ENCODE measurements around the gene DOCK9. TPM values are rescaled to one million over a fixed set of nuclear protein-coding genes. Genes with fewer than 3 reads are reported as not detected.

The DOCK9 gene
- polyA plus RNA-seq, 3 donors from 2014 or later, result 2.1 to 6.3 (median 4.1) TPM

DNA sequence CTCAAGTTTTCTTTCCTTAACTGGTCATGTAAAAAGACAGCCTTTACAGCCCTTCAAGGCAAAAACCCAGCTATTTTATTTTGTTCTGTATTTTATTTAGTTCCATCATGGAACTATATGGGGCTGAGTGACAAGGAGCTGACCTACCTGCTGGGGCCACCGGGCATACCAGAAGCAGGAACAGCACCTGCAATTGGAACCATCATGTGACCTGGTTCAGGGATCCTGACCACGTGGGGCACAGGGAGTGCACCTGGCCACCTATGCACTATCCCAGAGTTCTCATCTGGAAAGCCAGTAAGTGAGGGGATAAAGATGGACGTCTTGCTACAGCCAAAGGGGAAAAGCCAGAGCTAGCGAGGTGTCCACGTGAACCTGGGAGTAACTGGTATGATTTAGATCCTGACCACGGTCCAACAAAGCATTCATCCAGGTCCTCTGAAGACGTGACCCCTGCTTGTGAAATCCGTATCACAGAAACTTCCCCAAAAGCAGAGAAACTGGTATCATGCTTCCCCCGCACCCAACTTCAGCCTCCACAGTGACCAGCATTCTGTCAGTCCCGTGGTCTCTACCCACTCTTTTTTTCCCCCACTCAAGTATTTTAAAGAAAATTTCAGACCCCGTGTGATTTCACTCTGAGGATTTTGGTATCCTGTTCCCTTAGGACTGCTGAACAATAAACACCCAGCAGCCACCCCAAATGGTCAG lies 184.9 kb downstream of the DOCK9 start:
- peaks cover 3 to 9% (median 4%) of the 10 kb centered on the region in 3 donors for H3K27me3 Mint-ChIP-seq (ENCODE audit: low read depth in 3 of 3)
- no peaks in the 10 kb centered on the region for H3K9me3 Mint-ChIP-seq
- no peak overlapping the region for H3K4me3 Mint-ChIP-seq
- no peak for DNase-seq
- peaks cover 29 to 59% (median 29%) of the 10 kb centered on the region in 3 donors for H3K36me3 Mint-ChIP-seq
- H3K4me1 Mint-ChIP-seq, result no peaks in the 10 kb centered on the region
- no peak overlapping the region for H3K27ac Mint-ChIP-seq

DNA sequence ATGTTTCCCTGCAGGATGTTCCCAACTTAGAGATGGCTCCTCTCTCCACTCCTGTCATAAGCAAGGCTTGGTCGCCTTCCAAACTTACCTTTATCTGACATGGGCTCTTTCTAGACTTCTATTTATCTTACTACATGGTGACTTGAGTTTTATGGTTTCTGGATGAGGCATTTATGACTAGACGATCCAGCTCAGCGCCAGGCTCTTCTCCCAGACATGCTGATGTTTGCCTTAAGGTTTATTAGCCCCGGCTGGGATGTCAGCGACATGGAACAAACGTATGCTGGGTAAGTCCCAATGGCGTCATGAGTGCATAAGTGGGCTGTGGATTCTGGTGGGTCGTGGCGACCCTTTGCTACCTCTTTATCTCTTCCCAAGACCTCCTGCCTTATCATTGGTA lies 185.5 kb downstream of the DOCK9 start:
- Mint-ChIP-seq H3K27me3 (ENCODE audit: low read depth in 3 of 3) (peaks cover 3 to 16% (median 4%) of the 10 kb centered on the region in 3 donors), H3K36me3 (peaks cover 23 to 52% (median 29%) of the 10 kb centered on the region in 3 donors), H3K4me1 (no peaks in the 10 kb centered on the region), H3K27ac (no peak overlapping the region), H3K4me3 (no peak overlapping the region), H3K9me3 (no peaks in the 10 kb centered on the region)
- DNase-seq, result no peak

DNA sequence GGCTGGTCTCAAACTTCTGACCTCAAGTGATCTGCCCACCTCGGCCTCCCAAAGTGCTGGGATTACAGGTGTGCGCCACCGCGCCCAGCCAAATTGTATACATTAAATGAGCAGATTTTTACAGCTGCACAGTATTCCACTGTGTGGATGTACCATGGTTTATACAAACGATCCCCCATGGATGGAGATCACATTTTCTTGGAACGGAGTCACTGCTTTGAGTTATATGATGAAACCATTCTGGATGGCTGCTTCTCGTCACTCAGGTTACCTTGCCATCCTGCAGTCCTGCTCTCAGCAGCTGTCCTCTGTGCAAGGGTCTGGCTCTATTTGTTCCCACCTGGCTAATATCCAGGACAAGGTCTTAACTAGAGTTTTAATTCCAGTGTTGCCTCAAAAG lies 186.3 kb downstream of the DOCK9 start:
- H3K27me3 Mint-ChIP-seq (ENCODE audit: low read depth in 3 of 3), result peaks cover 3 to 16% (median 9%) of the 10 kb centered on the region in 3 donors
- no peak overlapping the region for H3K4me3 Mint-ChIP-seq
- H3K9me3 Mint-ChIP-seq, result no peaks in the 10 kb centered on the region
- no peak overlapping the region for H3K27ac Mint-ChIP-seq
- H3K4me1 Mint-ChIP-seq, result no peaks in the 10 kb centered on the region
- DNase-seq, result no peak
- peaks cover 23 to 45% (median 28%) of the 10 kb centered on the region in 3 donors for H3K36me3 Mint-ChIP-seq

DNA sequence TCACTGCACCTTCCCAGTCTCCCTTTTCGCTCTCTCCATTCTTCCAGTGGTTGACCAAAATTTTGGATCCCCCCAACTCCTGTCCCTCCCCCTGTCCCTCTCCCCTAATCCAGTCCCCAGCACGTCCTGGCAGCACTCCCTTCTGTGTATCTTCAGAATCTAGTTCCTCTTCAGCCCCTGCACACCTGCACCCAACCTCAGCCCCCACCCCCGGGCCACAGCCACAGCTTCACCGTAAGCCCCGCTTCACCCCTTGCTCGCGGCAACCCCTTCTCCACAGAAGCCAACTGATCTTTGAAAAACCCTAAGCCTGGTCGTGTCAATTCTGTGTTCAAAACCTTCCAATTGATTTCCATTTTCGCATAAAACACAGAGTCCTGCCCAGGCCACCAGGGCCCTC lies 189.9 kb downstream of the DOCK9 start:
- Mint-ChIP-seq H3K36me3 (peaks cover 6 to 13% (median 6%) of the 10 kb centered on the region in 3 donors), H3K4me1 (no peaks in the 10 kb centered on the region), H3K27ac (no peak overlapping the region), H3K27me3 (ENCODE audit: low read depth in 3 of 3) (peaks cover 2 to 16% (median 9%) of the 10 kb centered on the region in 3 donors), H3K4me3 (no peak overlapping the region), H3K9me3 (no peaks in the 10 kb centered on the region)
- DNase-seq, result no peak

DNA sequence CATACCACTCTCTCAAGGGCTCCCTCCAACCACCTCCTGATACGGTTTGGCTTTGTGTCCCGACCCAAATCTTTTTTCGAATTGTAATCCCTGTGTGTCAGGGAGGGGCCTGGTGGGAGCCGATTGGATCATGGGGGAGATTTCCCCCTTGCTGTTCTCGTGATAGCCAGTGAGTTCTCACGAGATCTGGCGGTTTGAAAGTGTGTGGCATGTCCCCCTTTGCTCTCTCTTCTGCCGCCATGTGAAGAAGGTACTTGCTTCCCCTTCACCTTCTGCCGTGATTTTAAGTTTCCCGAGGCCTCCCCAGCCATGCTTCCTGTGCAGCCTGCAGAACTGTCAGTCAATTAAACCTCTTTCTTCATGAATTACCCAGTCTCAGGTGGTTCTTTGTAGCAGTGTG lies 190.7 kb downstream of the DOCK9 start:
- Mint-ChIP-seq H3K27ac (no peak overlapping the region), H3K9me3 (no peaks in the 10 kb centered on the region), H3K4me3 (no peak overlapping the region), H3K36me3 (peaks cover 0 to 6% (median 5%) of the 10 kb centered on the region in 3 donors), H3K27me3 (ENCODE audit: low read depth in 3 of 3) (peaks cover 2 to 16% (median 9%) of the 10 kb centered on the region in 3 donors), H3K4me1 (no peaks in the 10 kb centered on the region)
- no peak for DNase-seq

DNA sequence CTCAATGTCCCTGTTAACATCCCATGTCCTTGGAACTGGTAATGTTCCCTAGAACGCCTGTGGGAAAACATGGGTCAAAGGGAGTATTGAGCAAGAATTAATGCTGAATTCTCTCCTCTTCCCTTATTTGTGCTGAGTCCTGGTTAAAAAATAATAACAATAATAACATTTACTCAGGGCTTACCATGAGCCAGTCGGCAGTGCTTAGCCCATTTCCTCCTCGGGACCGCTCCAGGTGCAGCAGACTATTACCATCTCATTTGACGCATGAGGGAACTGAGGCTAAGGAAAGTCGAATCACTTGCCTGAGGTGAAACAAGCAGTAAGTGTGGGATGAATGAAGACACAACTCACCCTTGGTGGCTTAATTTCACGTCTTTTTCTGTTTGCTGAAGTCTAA lies 191.8 kb downstream of the DOCK9 start:
- Mint-ChIP-seq H3K4me1 (no peaks in the 10 kb centered on the region), H3K36me3 (no peaks in the 10 kb centered on the region), H3K27me3 (ENCODE audit: low read depth in 3 of 3) (peaks cover 3 to 16% (median 11%) of the 10 kb centered on the region in 3 donors), H3K27ac (no peak overlapping the region), H3K9me3 (no peaks in the 10 kb centered on the region), H3K4me3 (no peak overlapping the region)
- DNase-seq, result no peak

DNA sequence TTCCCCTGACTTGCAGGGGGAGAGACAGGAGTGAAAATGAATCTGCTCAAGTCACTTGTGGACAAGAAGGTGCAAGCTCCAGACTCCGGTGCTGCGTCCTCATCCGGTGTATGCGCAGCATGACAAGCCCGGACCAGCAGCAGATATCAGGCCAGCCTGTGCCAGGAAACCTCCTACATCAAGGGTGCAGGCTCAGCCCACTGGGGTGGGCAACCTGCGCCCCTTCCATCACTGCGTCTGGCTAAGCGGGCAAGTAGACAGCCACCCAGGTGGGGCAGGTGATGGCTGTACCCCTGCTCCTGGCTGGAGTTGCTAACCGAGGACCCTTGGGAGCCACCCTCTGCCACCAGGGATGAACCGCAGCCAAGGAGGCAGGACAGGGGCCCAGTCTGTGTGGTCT lies 192.5 kb downstream of the DOCK9 start:
- H3K27ac Mint-ChIP-seq, result no peak overlapping the region
- no peaks in the 10 kb centered on the region for H3K36me3 Mint-ChIP-seq
- H3K4me1 Mint-ChIP-seq, result no peaks in the 10 kb centered on the region
- H3K27me3 Mint-ChIP-seq (ENCODE audit: low read depth in 3 of 3), result peaks cover 3 to 16% (median 11%) of the 10 kb centered on the region in 3 donors
- DNase-seq, result no peak
- no peak overlapping the region for H3K4me3 Mint-ChIP-seq
- no peaks in the 10 kb centered on the region for H3K9me3 Mint-ChIP-seq

DNA sequence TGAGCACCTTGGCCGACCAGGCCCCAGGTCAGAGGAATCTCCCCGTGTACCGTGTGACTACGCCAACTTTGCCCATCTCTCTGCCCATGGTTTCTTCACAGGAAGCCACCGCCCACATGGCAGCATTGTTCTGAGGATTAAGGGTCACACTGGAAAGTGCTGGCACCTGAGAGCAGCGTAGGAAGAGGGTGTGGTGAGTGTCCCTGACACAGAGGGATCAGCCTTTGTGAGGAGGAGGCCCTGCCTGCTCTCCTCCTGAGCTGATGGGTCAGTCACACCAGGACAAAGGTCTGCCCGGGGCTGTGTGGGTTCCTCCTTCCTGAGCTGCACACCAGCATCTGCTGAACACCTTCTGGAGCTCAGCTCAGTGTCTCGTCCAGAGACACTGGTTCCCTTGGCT lies 193.2 kb downstream of the DOCK9 start:
- Mint-ChIP-seq H3K27me3 (ENCODE audit: low read depth in 3 of 3) (peaks cover 3 to 16% (median 11%) of the 10 kb centered on the region in 3 donors), H3K36me3 (no peaks in the 10 kb centered on the region), H3K4me3 (no peak overlapping the region), H3K9me3 (no peaks in the 10 kb centered on the region), H3K4me1 (no peaks in the 10 kb centered on the region), H3K27ac (no peak overlapping the region)
- no peak for DNase-seq

DNA sequence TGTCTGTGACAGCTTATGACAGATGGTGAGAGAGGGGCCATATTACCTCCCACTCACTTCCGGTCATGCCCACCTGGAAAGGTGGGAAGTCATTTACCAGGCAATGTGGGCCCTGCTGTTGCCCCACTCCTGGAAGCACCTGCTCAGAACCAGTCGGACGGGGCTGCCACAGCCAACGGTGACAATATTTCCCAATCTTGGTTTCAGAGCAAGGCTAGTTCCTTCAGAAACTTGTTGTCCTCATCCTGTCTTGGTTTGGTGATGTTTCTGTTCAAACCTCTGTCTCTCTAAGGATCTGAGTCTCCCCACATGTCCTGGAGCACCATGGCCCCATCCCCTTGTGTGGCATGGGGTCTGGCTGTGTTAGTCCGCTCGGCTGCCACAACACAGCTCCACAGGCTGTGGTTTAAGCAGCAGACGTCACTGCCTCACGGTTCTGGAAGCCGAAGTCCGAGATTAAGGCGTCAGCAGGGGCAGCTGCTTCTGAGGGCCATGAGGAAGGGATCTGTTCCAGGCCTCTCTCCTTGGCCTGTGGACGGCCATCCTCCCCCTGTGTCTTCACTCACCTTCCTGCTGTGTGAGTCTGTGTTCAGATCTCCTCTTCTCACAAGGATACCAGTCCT lies 193.9 kb downstream of the DOCK9 start:
- Mint-ChIP-seq H3K9me3 (no peaks in the 10 kb centered on the region), H3K36me3 (no peaks in the 10 kb centered on the region), H3K27me3 (ENCODE audit: low read depth in 3 of 3) (peaks cover 3 to 17% (median 10%) of the 10 kb centered on the region in 3 donors)

DNA sequence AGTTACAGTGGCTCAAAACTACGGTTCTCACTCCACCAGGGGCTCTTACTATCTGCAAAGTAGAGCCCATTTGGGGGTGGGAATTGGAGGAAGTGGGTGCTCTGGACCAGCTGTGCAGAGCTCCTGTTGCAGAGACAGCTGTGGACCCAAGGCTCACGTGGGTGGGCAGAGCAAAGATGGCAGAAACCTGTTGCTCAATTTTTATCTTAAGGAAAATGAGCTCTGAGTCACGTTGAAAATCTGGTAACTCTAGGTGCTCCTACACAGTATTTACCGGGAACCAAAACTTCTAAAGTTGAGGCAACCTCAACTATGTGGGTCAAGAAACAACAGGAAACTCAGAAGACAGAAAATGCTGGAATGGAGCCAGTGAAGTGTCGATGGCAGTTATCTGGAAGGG lies 195.2 kb downstream of the DOCK9 start:
- Mint-ChIP-seq H3K4me1 (no peaks in the 10 kb centered on the region), H3K27me3 (ENCODE audit: low read depth in 3 of 3) (peaks cover 5 to 13% (median 7%) of the 10 kb centered on the region in 3 donors), H3K4me3 (no peak overlapping the region), H3K36me3 (no peaks in the 10 kb centered on the region), H3K27ac (no peak overlapping the region), H3K9me3 (no peaks in the 10 kb centered on the region)
- no peak for DNase-seq

More for the DNA sequence above, 193.9 kb downstream of the DOCK9 start:
- no peak for DNase-seq
- Mint-ChIP-seq H3K4me3 (no peak overlapping the region), H3K27ac (no peak overlapping the region), H3K4me1 (no peaks in the 10 kb centered on the region)

DNA sequence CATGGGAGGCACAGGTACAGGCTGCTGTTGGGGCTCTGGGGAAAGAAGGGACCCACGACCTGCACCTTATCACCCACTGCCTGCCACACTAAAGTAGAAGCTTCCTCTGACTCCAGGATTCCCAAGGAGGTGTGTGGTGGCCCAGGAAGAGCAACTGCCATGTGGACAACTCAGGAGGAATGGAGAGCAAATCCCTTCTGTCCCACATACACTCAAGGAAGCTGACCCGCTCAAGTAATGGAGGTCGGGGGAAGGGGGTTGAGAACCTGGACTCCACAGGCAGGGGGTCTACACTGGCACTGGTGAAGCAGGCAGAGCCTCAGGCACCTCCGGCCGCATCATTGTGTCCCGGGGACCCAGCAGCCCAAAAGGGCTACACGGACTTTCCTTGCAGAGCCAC lies 196.0 kb downstream of the DOCK9 start:
- Mint-ChIP-seq H3K4me3 (no peak overlapping the region), H3K27ac (no peak overlapping the region), H3K9me3 (no peaks in the 10 kb centered on the region), H3K36me3 (no peaks in the 10 kb centered on the region), H3K4me1 (no peaks in the 10 kb centered on the region), H3K27me3 (ENCODE audit: low read depth in 3 of 3) (peaks cover 3 to 9% (median 5%) of the 10 kb centered on the region in 3 donors)
- no peak for DNase-seq

DNA sequence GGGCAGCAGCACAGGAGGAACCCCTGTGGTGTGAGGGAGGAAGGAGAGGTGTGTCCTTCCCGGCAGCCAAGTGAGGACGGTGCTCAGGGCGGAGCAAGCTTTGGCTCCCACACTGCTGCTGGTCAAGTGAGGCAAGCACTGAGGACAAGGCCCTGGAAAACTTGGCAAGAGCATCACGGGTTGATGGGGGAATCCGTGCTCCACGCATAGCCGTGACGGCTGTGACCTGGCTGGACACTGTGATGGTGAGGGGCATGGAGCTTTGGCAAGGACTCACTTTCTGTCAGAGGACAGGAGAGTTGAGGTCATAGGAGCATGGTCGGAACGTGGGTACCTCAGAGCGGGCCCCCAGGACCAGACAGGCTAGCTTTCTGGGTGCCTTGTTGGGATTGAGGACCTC lies 196.4 kb downstream of the DOCK9 start:
- Mint-ChIP-seq H3K27me3 (ENCODE audit: low read depth in 3 of 3) (peaks cover 2 to 9% (median 5%) of the 10 kb centered on the region in 3 donors), H3K4me3 (no peak overlapping the region), H3K4me1 (no peaks in the 10 kb centered on the region), H3K9me3 (no peaks in the 10 kb centered on the region), H3K27ac (no peak overlapping the region), H3K36me3 (no peaks in the 10 kb centered on the region)
- no peak for DNase-seq

DNA sequence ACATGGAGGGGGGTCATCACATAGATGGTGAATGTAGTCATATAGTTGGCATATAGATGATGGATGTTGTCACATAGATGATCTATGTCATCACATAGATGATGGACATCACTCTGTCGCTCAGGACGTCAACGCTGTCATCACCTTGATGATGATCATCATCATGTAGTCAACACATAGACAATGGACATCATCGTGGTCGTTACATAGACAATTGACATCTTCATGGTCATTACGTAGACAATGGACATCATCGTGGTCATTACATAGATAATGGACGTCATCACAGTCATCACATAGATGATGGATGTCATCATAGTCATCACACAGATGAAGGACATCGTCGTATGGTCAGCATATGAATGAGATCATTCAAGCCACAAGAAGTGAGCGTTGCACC lies 196.8 kb downstream of the DOCK9 start:
- H3K27me3 Mint-ChIP-seq (ENCODE audit: low read depth in 3 of 3), result peaks cover 2 to 9% (median 3%) of the 10 kb centered on the region in 3 donors
- no peak for DNase-seq
- H3K4me3 Mint-ChIP-seq, result no peak overlapping the region
- no peaks in the 10 kb centered on the region for H3K36me3 Mint-ChIP-seq
- no peaks in the 10 kb centered on the region for H3K9me3 Mint-ChIP-seq
- no peak overlapping the region for H3K27ac Mint-ChIP-seq
- no peaks in the 10 kb centered on the region for H3K4me1 Mint-ChIP-seq

DNA sequence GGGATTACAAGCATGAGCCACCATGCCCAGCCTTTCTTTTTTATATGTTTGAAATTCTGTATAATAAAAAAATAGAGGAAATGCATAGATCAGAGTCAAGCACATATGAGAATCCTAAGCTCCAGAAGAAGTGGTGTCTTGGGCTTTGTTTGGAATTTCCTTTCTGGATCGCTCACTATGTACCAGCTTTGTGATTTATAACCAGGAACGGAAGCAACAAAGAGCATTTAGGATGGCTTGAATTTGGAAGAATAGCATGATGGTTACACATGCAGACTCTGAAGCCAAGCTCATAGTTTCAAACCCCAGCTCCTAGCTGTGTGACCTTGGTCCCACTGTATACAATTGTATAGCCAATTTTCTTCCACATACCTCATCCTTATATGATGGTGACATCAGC lies 197.4 kb downstream of the DOCK9 start:
- H3K27me3 Mint-ChIP-seq (ENCODE audit: low read depth in 3 of 3), result peaks cover 2 to 9% (median 3%) of the 10 kb centered on the region in 3 donors
- H3K9me3 Mint-ChIP-seq, result no peaks in the 10 kb centered on the region
- no peak overlapping the region for H3K4me3 Mint-ChIP-seq
- H3K36me3 Mint-ChIP-seq, result no peaks in the 10 kb centered on the region
- no peaks in the 10 kb centered on the region for H3K4me1 Mint-ChIP-seq
- no peak for DNase-seq
- no peak overlapping the region for H3K27ac Mint-ChIP-seq

All from immature natural killer cell (primary cell).